Activated CD8-positive, alpha-beta memory T cell treated with anti-CD3 and anti-CD28 coated beads for 4 hours (primary cell): Measurements from ENCODE around the gene BIRC7.

Experiments used
- DNase-seq, 2 donors: peaks; one replicate each; pipeline ENCODE4 v3.0.0-alpha.2; 2020; ENCODE audit warnings: low read depth in 2 of 2

The BIRC7 gene

DNA sequence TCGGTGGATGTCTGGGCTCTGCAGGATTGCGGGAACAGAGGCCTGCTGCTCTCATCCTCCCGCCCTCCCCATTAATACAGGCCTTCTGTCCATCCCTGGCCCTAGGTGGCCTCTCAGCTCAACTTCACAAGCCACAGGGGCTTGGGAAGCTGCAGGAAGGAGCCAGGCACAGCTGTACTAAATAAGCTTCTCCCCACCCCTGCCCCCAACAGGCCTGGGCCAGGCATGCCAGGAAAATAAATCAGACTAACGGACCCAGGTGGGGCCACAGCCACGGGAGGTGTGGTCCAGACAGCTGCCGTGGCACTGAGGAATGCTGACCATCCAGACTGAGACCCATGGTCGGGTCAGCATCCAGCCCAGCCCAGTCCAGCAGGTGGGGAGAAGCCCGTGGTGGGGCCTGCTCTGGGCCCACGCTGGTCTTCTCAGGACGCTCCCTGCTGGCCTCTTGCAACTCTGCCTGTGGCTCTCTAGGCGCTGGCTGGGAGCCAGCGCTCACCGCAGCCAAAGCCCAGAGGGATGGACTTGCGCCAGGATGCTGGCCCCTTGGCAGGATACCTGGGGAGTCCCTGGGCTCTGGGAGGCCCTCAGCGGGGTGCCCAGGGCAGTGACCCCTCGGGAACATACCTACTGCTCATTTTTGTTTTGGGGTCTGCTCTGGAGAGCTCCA, 11.2 kb upstream of the BIRC7 start:
- DNase-seq: no peak

DNA sequence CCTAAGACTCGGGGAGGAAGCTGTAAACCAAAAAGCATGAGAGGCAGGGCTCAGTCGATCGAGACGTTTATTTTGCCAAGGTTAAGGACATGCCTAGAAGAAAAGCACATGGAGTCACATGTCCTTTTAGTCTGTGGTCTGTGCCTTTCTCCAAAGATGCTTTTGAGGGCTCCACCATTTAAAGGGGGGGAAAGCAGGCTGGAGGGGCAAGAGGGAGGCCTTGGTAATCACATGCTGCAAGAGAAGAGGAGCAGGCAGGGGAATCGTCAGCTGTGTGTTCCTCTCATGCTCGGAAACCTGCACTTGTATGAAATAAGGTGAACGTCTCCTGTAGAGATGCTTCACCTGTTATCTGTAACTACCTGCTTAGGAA, 10.6 kb upstream of the BIRC7 start:
- DNase-seq: no peak

DNA sequence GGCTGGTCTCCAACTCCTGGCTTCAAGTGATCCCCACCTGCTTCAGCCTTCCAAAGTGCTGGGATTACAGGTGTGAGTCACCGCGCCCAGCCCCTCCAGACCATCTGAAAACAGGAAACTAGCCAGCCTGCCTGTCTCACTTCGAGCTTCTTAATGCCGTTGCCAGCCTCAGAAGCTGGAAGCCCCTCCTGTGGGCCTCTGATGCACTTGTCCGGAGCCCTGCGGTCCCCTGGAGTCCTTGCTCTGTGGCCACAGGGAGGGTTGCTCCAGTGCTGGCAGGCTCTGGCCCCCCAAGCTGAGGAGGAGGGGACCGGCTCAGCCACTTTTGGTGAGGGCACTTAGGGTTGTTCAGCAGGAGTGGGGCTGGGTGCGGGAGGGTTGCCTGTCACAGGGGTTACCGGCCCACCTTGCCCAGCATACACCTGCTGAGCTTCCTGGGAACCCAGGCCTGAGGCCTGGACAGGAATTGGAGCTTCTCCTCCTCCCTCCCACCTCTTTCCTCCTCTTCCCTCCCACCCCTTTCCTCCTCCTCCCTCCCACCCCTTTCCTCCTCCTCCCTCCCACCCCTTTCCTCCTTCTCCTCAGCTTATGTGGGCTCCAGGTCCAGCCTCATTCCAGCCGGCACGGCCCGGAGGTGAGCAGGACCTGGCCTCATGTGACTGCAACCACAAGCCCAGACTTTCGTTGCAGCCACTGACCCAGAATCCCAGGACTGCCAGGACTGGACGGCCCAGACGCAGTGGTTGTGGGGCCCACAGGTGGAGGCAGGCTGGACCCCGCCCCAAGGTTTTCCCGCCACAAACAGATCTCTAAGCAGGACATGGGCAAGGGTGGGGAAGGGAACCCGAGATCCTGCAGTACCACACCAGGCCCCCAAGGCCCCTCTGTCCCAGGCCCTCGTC, 9.4 kb upstream of the BIRC7 start:
- no peak for DNase-seq

DNA sequence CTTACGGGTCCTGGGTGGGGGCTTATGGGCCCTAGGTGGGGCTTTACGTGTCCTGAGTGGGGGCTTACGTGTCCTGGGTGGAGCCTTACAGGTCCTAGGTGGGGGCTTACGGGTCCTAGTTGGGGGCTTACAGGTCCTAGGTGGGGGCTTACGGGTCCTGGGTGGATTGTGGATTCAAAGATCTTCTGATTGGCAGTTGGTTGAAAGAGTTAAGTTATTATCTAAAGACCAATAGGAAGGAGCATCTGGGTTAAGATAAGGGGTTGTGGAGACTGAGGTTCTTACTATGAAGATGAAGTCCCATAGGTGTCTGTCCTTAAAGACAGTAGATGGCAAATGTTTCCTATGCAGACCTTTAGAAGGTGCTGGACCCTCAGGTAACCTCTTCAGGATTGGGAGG, 8.4 kb upstream of the BIRC7 start:
- DNase-seq: no peak

DNA sequence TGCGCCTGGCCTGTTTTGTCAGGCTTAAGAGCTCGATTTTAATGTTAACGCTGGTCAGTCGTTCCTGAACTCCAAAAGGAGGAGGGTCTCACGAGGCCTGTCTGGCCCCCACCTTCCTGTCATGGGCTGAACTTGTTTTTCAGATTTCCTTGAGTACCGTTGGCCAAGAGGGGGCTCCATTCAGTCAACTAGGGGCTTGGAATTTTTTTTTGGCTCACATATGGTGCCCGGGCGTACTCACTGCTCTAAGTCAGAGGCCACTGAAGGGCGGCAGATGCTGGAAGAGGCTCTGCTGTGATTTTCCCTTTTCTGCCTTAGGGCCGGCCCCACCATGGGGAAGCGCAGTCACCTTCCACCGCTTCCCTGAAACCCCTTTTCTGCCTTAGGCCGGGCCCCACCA, 6.9 kb upstream of the BIRC7 start:
- DNase-seq: no peak

DNA sequence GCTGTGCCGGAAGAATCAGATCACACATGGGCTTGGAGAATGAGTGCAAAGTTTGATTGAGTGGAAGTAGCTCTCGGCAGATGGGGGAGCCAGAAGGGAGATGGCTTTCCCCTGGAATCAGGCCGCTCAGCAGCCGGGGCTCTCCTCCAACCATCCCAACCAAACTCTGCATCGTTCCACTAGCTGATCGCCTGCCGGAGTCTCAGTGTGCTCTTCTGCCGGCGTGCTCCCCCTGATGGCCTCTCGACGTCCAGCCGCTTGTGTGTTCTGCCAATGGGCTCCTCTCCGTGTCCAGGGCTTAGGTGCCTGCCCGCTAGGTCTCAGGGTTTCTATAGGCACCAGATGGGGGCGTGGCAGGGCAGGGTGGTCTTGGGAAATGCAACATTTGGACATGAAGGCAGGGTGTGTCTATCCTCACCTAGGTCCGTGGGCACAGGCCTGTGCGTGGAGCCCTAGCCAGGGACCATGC, 4.9 kb upstream of the BIRC7 start:
- DNase-seq: no peak

DNA sequence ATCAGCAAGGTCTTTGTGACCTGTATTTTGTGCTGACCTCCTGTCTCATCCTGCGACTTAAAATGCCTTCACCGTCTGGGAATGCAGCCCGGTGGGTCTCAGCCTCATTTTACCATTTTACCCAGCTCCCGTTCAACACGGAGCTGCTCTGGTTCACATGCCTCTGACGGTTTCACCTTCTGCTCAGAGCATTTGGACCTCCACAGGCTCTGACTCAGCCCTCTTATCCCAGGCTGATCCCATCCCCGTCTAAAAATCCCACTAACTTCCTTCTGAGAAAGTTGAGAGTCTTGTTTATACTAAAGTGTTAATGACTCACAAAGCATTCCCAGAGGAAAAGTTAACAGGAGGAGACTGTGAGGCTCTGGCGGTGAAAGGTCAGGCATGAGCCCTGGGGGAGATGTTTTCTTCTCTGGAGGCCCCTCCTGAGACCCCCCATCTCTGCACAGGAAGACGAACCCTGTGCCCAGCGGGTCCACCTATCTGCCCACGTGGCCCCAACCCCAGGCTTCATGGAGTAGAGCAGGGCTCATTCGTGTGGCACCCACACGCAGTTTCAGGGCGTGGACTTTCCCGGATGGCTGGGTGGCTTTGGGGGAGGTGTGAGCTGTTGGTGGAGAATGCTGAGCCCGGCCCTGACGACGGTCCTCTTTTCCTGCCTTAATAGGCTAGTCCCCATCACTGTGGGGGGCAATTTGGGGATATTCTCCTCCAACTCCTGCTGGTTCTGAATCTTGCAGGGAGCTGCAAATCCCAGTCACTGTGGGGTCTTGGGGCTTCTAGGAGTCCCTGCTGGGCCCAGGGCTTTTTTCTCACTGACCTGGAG, 3.3 kb upstream of the BIRC7 start:
- no peak for DNase-seq

DNA sequence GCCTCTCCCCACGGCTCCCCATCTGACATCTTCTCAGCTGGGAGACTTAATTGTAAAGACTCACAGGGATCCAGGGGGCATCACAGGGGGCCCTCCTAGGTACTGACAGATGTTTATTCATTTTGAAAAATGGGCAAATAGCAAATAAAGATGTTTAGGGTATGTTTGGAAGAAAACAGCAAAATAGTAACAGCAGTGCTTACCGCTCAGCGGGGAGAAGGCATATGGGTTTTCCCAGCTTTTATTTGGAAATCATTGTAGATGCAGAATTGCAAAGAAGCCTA, 2.7 kb upstream of the BIRC7 start:
- DNase-seq: no peak

DNA sequence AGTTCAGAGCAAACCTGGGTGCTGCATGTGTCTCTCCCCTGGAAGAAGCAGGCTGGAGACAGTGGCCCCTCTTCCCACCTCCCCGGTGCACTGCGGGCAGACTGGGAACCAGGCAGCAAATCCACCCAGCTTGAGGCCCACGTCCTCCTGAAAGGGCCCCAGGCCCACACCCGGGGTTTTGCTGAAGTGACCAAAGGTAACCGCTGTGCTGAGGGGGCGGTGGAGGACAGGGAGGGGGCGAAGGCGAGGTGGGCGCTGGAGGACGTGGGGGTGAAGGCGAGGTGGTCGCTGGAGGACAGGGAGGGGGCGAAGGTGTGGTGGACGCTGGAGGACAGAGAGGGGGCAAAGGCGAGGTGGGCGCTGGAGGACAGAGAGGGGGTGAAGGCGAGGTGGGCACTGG, 1.8 kb upstream of the BIRC7 start:
- DNase-seq: no peak

DNA sequence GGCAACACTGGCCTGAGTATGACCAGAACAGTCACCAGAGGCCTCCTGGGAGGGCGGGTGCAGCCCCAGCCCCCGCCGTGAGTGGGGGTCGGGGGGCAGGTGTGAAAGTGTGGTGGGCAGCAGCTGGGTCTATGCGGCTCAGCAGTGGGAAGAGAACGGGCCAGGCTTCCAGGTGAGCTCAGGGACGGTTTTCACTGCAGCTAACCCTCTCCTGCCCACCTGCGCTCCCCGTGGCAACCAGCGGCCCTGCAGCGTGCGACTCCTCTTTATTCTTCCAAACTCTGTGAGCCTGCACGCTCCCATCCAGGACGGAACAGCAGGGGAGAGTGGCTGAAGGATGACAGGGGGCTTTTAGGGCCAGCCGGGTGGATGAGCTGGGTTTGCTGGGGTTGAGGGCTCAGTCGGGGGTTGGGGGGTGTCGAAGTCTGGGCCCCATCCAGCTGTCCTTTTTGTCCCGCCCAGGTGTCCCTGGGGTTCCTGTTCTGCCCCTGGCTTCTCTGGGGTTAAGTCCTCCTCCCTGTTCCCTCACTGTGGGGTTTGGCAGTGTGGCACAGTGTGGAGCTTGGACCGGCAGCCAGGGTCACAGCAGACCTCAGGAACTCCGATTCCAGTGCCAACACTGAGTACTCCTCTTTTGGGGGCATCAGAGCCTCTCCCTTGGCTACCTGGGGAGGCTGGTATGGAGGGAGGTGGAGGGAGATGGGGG, 859 bp upstream of the BIRC7 start:
- DNase-seq: no peak

DNA sequence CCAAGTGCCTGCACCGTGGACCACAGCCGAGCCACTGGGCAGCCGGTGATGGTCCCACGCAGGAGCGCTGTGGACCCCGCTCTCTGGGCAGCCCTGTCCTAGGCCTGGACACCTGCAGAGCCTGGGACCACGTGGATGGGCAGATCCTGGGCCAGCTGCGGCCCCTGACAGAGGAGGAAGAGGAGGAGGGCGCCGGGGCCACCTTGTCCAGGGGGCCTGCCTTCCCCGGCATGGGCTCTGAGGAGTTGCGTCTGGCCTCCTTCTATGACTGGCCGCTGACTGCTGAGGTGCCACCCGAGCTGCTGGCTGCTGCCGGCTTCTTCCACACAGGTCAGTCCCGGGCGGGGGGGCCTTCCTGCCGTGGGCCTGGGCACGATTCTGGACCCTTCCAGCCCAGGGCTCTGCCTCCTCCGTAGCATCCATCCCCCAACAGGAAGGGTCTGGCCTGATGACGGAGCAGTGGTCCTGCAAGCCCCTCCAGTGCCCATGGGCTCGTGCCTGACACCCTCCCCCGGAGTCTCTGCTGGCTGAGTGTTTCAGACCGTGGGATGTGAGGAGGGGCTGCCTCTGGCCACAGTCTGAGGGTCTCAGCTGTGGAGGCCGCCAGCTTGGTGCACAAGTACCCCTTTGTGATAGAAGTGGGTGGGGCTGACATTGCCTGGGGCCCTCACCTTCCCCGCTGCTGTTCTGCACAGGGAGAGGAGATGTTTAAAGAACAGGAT, 572 bp downstream of the BIRC7 start:
- DNase-seq: no peak

DNA sequence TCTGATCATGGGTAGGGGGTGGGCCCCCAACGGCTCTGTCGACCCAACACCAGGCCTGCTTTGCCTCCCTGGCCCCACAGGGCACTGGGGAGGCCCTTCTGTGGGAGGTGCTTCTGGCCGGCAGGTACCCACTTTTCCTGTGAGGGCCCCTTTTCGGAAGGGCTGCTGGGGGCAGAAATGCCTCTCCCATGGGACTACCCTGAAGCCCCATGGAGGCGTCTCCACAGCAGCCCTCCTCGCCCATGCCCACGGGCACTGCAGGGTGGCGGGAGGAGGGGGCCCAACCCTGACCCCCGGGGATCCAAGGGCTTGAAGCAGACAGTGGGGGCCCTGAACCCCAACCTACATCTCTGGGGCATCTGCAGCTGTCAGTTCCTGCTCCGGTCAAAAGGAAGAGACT, 2.3 kb downstream of the BIRC7 start:
- no peak for DNase-seq

DNA sequence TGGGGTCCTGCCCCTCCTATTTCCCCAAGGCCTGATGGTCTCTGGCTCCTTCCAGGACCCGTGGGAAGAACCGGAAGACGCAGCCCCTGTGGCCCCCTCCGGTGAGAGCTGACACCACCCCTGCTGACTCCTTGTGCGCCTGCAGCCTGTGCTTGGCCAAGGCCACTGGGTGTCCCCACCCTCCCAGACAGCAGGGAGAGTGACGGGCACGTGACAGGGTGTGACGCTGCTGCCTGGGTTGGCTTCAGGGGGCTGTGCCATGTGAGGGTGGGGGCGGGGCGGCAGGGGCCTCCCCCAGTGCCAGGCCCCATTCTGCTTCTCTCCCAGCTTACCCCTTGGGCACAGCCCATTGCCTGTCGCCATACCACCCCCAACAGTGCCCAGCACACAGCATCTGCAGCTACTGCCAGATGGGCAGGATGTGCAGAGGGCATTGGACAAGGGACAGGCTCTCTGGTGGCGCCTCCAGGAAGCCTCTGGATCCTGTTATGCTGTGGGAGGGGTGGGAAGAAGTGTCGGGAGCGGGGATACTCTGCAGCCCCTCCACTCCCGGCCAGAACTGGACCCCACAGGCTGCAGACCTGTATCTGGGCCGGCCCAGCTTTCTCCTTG, 2.9 kb downstream of the BIRC7 start:
- DNase-seq: no peak

DNA sequence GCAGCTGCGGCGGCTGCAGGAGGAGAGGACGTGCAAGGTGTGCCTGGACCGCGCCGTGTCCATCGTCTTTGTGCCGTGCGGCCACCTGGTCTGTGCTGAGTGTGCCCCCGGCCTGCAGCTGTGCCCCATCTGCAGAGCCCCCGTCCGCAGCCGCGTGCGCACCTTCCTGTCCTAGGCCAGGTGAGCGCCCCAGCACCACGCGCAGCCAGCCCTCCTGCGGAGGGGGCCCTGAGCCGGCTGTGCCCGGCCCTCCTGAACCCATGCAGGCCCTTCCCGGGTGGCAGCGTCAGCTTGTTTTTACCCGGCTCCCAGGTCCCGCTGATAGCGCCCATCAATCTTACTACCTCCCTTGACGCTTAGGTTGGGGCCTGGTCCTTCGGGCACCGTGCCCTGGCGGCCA, 3.7 kb downstream of the BIRC7 start:
- no peak for DNase-seq

DNA sequence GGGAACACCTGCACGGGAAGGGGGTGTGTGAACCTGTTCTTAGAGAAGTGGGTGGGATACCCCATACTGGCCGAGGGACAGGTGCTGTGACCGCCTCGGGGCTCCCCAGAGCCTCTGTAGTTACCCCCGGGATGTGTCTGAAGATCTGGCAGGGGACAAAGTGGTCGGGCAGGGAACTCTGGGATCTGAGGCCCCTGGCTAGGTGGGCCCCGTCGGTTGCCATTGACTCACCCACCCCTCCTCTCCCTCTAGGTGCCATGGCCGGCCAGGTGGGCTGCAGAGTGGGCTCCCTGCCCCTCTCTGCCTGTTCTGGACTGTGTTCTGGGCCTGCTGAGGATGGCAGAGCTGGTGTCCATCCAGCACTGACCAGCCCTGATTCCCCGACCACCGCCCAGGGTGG, 4.3 kb downstream of the BIRC7 start:
- no peak for DNase-seq

DNA sequence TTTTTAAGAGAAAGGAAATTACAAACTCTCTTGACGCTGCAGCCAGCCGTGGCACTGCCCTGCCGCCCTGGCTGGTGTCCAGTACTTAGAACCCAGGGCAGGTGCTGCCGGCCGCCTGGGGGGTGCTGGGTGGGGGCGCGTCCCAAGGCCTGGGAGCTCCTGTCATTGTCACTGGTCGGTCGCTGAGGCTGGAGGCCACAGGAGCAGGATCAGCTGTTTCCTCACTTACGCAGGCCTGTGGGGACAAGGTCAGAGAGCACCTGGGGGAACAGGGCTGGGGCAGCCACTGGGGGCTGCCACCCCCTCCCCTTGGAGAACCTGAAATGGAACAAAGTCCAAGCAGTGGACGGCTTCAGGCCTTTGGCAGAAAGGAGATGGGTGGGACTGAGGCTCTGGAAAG, 5.6 kb downstream of the BIRC7 start:
- DNase-seq: no peak

DNA sequence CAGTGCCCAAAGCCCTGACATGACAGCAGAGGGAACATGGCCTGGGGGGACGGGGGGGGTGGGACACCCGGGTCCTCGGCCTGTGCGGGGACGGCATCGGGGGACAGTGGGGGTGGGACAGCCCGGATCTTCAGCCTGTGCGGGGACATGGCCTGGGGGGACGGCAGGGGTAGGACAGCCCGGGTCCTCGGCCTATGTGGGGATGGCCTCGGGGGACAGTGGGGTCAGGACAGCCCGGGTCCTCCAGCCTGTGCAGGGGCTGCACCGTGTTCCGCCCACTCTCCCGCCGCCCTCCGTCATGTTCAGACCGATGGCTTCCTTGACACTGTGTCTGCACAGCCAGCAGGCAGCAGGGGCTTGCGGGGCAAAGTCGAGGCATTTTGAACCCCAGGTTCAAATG, 7.0 kb downstream of the BIRC7 start:
- no peak for DNase-seq

DNA sequence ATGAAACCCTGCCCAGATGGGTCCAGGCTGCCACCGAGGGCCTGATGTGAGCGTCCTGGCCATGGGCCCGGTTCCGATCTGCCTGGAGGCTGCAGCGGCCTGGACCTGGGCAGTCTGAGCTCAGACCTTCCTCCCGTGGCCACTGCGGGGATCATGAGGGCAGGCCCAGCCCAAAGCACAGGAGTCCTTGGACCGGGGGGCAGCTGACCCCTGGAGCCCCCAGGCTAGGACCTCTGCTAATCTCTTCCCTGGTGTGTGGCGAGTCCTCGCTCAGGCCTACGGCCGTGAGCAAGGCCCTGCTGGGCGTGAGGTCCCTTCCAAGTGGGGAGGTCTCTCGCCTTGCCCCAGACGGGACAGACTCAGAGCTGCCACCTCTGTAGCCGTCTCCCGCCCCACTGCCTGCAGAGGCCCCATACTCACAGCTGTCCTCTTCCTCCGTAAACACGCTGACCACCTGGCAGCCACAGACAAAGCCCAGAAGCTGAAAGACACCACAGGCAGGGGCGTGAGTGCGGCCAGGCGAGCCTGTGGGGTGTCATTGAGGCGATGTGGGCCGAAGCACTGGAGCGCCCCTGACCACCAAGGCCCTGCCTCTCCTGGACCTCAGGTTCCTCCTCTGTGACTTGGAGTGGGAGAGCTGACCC, 8.0 kb downstream of the BIRC7 start:
- no peak for DNase-seq

DNA sequence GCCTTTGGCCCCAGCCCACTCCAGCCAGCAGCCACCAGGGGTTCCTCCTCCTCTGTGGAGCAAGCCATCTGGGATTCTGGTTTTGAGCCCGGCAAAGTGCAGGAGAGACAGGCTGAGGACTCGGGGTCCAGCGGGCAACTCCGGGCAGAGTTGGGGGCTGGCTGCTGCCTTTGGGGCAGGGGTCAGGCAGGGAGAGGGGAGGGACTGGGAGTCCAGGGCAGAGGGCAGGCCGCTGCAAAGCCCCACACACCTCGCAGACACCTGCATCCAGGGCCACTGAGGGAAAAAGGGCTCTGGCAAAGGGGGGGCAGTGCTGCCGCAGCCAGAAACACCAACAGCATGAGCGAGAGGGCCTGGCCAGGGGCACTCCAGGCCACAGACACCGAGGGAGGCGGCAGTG, 8.8 kb downstream of the BIRC7 start:
- DNase-seq: no peak

DNA sequence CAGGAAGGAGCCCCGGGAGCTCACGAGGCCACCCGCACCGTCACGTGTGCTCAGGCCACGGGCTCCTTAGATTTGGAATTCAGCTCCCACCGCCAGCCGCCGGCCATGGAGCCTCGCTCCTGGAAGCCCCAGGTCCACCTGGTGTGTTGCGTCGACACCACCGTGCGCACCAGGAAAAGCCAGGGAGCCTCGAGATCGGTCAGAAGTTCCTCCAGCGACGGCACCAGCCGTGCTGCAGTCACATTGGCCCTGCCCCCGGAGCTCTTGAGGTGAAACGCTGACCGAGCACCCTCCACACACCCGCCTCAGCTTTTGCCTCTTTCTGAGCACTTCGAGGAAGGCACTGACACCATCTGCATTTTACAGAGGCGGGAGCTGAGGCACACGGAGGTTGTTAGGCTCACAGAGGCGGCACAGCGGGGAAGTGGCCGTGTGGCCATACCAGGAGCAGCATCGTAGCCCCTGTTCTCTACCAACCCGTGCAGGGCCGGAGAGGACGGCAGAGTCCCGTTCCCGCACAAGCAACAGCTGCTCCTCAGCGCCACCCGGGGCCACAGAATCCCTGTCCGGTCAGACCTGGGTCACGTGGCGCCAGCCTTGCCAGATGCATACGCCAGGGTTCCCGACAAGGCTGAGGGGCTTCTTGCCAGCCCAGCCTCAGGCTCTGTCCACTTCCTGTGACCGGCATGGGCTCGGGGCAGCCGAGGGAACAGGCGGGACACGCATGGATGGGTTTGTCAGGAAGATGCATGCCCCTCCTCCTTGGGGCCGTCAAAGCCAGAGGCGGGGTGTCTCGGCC, 11.0 kb downstream of the BIRC7 start:
- DNase-seq: no peak
